Activated CD4-positive, CD25-positive, alpha-beta regulatory T cell treated with anti-CD3 and anti-CD28 coated beads, Interleukin-2, amount 50 U/mL, for 16 hours (primary cell): ENCODE results near the gene PRKN.

Experiments used
- DNase-seq: peaks from one replicate; pipeline ENCODE4 v3.0.0-alpha.2; 2020; ENCODE audit warnings: low read depth, low spot score

The PRKN gene

DNA sequence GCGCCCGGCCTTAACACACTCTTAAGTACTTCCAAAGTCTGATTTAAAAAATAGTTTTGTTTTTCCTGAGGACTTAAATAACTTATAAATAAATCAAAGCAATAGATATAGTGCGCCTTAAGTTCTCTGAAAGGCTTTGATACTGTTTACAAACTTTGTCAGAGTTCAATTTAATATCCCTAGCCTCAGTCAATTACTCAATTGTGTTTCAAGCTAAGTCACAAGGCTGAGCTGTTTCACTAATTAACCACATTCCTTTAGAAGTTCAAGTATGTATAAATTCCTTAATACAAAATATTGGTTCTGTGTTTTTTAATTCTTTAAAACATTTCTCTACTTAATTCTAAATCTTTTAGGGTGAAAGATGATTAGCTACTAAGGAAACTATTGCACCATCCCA is 1275.3 kb downstream of the PRKN start:
- no peak for DNase-seq

- no peak for DNase-seq
Observed at GRCh38 chr6:161449521-161449920, 1278.0 kb downstream of the PRKN start.

GRCh38 chr6:161446949-161447348 is 1280.6 kb downstream of the PRKN start:
- DNase-seq: no peak

- DNase-seq: no peak
Observed at GRCh38 chr6:161446296-161446925, 1281.2 kb downstream of the PRKN start.

DNA sequence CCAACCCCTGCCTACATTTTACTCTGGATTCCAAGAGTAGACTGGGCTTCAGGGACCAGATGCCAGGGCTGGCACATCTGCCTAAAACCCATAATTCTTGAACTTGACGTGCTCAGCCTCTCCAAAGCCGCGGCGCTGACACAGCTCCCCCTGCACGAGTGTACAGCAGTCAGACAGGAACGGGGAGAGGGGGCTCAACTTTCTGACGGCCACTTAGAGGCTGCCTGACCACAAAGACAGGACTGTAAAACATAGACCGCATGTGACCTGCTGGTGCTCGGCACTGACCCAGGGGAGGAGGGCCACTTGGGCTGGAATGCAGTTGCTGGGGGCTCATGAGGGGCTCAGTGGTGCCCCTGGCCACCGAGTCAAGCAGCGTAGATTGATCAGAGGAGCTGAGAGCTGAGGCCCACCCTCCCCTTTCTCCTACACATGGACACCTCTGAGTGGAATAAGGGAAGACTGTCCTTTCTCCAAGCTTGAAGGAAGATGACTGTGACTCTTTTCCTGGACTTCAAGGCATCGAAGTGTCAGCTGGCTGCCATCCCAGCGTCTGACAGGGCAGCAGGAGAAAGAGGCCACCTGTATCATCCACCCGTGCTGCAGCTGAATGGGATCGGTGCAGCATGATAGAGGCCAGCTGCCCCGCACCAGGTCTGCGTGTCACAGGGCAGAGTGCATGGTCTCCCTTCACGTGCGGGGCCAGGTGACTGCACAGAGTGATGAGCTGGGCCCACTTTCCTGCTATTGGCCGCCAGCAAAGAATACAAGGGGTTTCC is 1282.4 kb downstream of the PRKN start:
- DNase-seq: no peak

GRCh38 chr6:161444464-161444863 is 1283.1 kb downstream of the PRKN start:
- no peak for DNase-seq

DNA sequence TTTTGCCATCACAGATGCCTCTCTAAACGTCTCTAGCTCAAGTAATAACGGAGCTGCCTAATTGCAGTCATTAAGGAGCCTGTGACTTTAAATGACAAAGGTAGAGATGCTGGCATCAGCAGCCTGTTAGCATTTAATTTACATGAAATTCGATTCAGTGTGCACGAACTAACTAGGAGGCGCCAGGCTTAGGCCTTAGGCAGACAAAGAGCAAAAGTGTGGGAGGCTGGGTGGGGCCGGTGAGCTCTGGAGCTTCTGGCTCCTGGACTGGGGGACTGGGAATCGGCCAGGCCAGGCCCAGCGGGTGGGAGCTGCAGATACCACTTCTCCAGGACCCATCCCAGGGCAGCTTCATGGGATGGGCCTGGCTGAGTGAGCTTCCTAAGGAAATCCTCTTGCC is 1283.7 kb downstream of the PRKN start:
- no peak for DNase-seq

- DNase-seq: no peak
Observed at GRCh38 chr6:161442420-161442819, 1285.1 kb downstream of the PRKN start.

GRCh38 chr6:161440299-161440698 is 1287.3 kb downstream of the PRKN start:
- DNase-seq: no peak

GRCh38 chr6:161439093-161439492 is 1288.5 kb downstream of the PRKN start:
- DNase-seq: no peak

DNA sequence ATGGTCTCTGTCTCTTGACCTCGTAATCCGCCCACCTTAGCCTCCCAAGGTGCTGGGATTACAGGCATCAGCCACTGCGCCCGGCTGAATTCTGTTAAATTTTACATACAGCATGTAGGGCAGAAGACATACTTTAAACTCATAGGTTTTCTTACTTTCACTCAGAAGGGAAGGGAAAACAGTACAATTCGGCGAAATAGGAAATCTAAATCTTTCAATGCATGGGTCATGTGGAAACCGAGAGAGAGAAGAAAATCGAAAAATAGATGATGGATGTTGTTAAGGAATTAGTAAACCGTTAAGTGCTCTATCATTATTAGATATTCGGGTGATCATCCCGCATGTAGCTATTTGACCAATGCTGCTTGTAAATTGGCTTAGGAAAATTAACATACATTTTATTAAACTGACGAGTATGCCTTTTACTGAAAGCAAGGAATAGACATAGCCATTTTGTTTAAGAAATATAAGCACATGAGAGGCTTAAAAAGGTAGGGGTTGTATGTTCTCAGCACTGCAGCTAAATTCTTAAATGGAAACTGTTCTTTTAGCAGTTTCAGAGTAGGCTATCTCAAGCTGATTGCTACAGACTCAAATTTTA is 1289.0 kb downstream of the PRKN start:
- no peak for DNase-seq

DNA sequence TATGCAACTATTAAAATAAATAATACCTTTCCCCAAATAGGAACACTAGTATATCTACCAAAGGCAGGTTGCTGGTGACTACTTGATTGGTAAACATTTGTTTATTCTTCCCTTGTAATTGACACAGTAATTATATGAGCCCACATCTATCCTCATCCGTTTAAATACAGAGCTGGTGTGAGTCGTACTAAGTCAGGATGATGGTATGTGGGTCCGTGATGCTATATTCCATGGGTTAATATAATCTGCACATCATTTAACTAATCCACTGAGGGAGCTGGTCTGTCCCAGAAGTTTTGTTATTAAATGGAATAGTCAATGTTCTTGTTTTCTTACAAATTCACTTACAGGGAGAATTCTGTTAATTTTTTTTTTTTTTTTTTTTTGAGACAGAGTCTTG is 1289.7 kb downstream of the PRKN start:
- no peak for DNase-seq

DNA sequence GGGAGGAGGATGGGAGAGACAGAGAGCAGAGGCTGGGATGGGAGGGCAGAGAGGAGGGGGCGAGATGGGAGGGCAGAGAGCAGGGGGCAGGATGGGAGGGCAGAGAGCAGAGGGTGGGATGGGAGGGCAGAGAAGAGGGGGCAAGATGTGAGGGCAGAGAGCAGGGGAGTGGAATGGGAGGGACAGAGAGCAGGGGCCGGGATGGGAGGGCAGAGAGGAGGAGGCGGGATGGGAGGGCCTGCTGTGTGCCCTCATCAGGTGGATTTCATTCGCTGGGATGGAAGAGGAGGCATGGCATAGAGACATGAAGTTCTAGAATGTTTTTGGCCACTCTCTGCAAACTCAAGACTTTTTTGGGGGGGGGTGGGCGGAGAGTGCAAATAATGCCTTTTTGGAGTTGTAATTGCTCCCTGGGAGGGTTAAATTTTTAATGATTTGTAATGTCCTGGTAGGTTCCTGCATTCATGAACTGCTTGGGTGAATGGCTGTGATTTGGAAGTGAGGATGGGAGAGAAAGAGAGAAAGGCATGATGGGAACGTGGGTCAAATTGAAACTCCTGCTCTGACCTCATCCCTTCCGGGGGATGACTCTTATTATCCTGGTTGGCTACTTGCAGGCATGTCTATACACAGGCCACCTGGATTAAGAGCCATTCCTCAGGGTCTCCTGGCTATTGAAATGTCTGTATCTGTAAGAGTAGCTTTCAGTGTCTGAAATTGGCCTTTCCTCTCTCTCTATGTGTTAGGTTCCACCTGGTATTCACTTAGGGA is 1291.3 kb downstream of the PRKN start:
- DNase-seq: no peak

- DNase-seq: no peak
Observed at GRCh38 chr6:161435748-161436070, 1291.9 kb downstream of the PRKN start.

- DNase-seq: no peak
Observed at GRCh38 chr6:161434921-161435747, 1292.4 kb downstream of the PRKN start.

- no peak for DNase-seq
Observed at GRCh38 chr6:161434350-161434749, 1293.2 kb downstream of the PRKN start.

GRCh38 chr6:161432546-161432945 is 1295.0 kb downstream of the PRKN start:
- DNase-seq: no peak

- no peak for DNase-seq
Observed at GRCh38 chr6:161429921-161430490, 1297.6 kb downstream of the PRKN start.

- no peak for DNase-seq
Observed at GRCh38 chr6:161424421-161424820, 1303.1 kb downstream of the PRKN start.

GRCh38 chr6:161422710-161423680 is 1304.6 kb downstream of the PRKN start:
- DNase-seq: no peak
